HEK293T (cell line): Measurements from ENCODE around the gene AOAH.

Source experiments
- FOXA1 ChIP-seq: fragments of 450-650 bp; IDR thresholded peaks from 2 replicates; pipeline ENCODE4 v1.6.1; 2016; ENCODE audit warnings: mild to moderate bottlenecking
- FOXK2 ChIP-seq: fragments of 450-650 bp; IDR thresholded peaks from 2 replicates; pipeline ENCODE4 v1.6.1; 2016; ENCODE audit warnings: mild to moderate bottlenecking
- HDGF ChIP-seq: fragments of 450-650 bp; IDR thresholded peaks from 2 replicates; pipeline ENCODE4 v1.6.1; 2017; ENCODE audit warnings: antibody characterized with exemption, borderline replicate concordance
- LEF1 ChIP-seq: fragments of 450-650 bp; IDR thresholded peaks from 2 replicates; pipeline ENCODE4 v1.6.1; 2017; ENCODE audit warnings: mild to moderate bottlenecking, borderline replicate concordance
- SP1 ChIP-seq: fragments of 450-650 bp; IDR thresholded peaks from 2 replicates; pipeline ENCODE4 v1.6.1; 2017
- SUZ12 ChIP-seq: fragments of 450-650 bp; IDR thresholded peaks from 2 replicates; pipeline ENCODE4 v1.6.1; 2016; ENCODE audit warnings: mild to moderate bottlenecking
- TARDBP ChIP-seq: fragments of 450-650 bp; IDR thresholded peaks from 2 replicates; pipeline ENCODE4 v1.6.1; 2016
- TF ChIP-seq, protein P1 (sequence below): fragments of 450-650 bp; IDR thresholded peaks from 2 replicates; pipeline ENCODE4 v1.6.1; 2016

DNA sequence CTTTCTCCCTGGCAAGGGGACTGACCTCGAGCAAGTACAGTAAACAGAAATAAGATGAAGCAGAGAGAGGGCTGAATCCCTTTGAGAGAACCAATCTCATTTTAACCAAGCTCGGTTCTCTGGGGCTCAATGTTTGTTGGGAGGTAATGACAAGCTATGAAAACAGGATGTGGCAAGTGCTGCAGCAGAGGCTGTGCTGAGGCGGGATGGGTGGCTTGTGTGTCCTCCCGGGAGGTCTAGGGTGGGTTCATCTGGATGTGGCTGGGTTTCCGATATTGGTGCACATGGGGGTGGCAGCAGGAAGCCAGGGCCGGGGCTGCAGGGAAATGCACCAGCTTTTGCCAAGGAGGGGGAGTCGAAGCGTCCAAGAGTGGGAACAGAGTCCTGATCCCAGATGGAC is 84.5 kb downstream of the AOAH start:
- TF ChIP-seq HDGF: no peak
- TF ChIP-seq TARDBP: no peak
- TF ChIP-seq, protein P1, sequence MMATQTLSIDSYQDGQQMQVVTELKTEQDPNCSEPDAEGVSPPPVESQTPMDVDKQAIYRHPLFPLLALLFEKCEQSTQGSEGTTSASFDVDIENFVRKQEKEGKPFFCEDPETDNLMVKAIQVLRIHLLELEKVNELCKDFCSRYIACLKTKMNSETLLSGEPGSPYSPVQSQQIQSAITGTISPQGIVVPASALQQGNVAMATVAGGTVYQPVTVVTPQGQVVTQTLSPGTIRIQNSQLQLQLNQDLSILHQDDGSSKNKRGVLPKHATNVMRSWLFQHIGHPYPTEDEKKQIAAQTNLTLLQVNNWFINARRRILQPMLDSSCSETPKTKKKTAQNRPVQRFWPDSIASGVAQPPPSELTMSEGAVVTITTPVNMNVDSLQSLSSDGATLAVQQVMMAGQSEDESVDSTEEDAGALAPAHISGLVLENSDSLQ: no peak
- no peak for TF ChIP-seq FOXK2
- TF ChIP-seq FOXA1: no peak
- no peak for TF ChIP-seq SUZ12
- no peak for TF ChIP-seq LEF1
- TF ChIP-seq SP1: no peak
